IMR-90 (cell line): ENCODE results near the gene YPEL2. TPM values are rescaled to one million over a fixed set of nuclear protein-coding genes. Genes with fewer than 3 reads are reported as not detected.
A peak's percentile ranks its signal among the peaks of the same experiment; 100 is the strongest.

Experiments
- ATAC-seq: fragments of 200-7000 bp; cut with Tn5 transposase; 2 replicates; pipeline ENCODE4 v1.9.1; 2020; ENCODE audit warnings: low read depth, mild to moderate bottlenecking, moderate library complexity
- BruUV-seq: library from RNA; stranded (reverse); fragments of 400-500 nt; replicated peaks from 2 replicates; lab custom pipeline; 2021; lab: Mats Ljungman, UMichigan
- CTCF ChIA-PET: fragments of 300-600 bp; formaldehyde crosslinking; extraction: SDS; loops from one replicate; lab custom pipeline; 2021; ENCODE audit warnings: antibody characterized with exemption; lab: Yijun Ruan, JAX
- POLR2A ChIA-PET: fragments of 300-600 bp; sonication (Branson Sonifier 250); formaldehyde crosslinking; loops from one replicate; lab custom pipeline; 2022; ENCODE audit warnings: antibody characterized with exemption; ENCODE audit not compliant: unreplicated experiment; lab: Charles Lee
- DNase-seq: peaks from one replicate; pipeline ENCODE4 v3.0.0; 2013
- H2AFZ ChIP-seq: replicated peaks from 2 replicates; pipeline ENCODE3; 2013; ENCODE audit warnings: low read length, mild to moderate bottlenecking; ENCODE audit not compliant: poor library complexity
- H2AK5ac ChIP-seq: 2 replicates; pipeline ENCODE4 v1.6.1; 2013; ENCODE audit warnings: low read depth, low read length, inconsistent platforms
- H2AK9ac ChIP-seq: replicated peaks from 2 replicates; pipeline ENCODE3; 2013; ENCODE audit warnings: mild to moderate bottlenecking, low read depth, low read length, moderate library complexity; ENCODE audit not compliant: poor library complexity
- H2BK120ac ChIP-seq: 2 replicates; pipeline ENCODE4 v1.6.1; 2013; ENCODE audit warnings: low read depth, low read length, inconsistent platforms
- H2BK15ac ChIP-seq: 3 replicates; pipeline ENCODE4 v1.6.1; 2013; ENCODE audit warnings: low read depth, low read length, inconsistent platforms
- H2BK20ac ChIP-seq: 2 replicates; pipeline ENCODE4 v1.6.1; 2013; ENCODE audit warnings: low read depth, mild to moderate bottlenecking, inconsistent platforms, low read length, moderate library complexity
- H2BK5ac ChIP-seq: 2 replicates; pipeline ENCODE4 v1.6.1; 2013; ENCODE audit warnings: mild to moderate bottlenecking, low read depth, low read length, inconsistent platforms; ENCODE audit not compliant: poor library complexity, severe bottlenecking
- H3K14ac ChIP-seq: replicated peaks from 2 replicates; pipeline ENCODE4 v1.6.1; 2013; ENCODE audit warnings: low read depth, low read length, inconsistent platforms
- H3K18ac ChIP-seq: 2 replicates; pipeline ENCODE4 v1.6.1; 2013; ENCODE audit warnings: low read depth, low read length, control low read depth
- H3K23ac ChIP-seq: 2 replicates; pipeline ENCODE4 v1.6.1; 2013; ENCODE audit warnings: low read depth, low read length, inconsistent platforms
- H3K27ac ChIP-seq: 2 replicates; pipeline ENCODE4 v1.5.1; 2013; ENCODE audit warnings: mild to moderate bottlenecking, control low read depth, low read length; ENCODE audit not compliant: insufficient read depth
- H3K27me3 ChIP-seq: 2 replicates; pipeline ENCODE4 v1.6.1; 2013; ENCODE audit warnings: low read length; ENCODE audit not compliant: control insufficient read depth, insufficient read depth
- H3K36me3 ChIP-seq: 2 replicates; pipeline ENCODE4 v1.6.1; 2013; ENCODE audit warnings: low read length, mixed read lengths; ENCODE audit not compliant: control insufficient read depth, insufficient read depth
- H3K4ac ChIP-seq: 2 replicates; pipeline ENCODE4 v1.6.1; 2013; ENCODE audit warnings: low read depth, low read length, inconsistent platforms
- H3K4me1 ChIP-seq: 2 replicates; pipeline ENCODE4 v1.6.1; 2013; ENCODE audit warnings: low read length, mixed read lengths; ENCODE audit not compliant: control insufficient read depth, insufficient read depth
- H3K4me2 ChIP-seq: 2 replicates; pipeline ENCODE4 v1.6.1; 2013; ENCODE audit warnings: low read depth, mild to moderate bottlenecking, control low read depth, low read length, moderate library complexity
- H3K4me3 ChIP-seq: 2 replicates; pipeline ENCODE4 v1.5.1; 2013; ENCODE audit warnings: low read depth, mild to moderate bottlenecking, control low read depth, low read length, moderate library complexity; ENCODE audit not compliant: insufficient read depth
- H3K56ac ChIP-seq: 2 replicates; pipeline ENCODE4 v1.6.1; 2013; ENCODE audit warnings: low read length, inconsistent platforms; ENCODE audit not compliant: insufficient read depth; ENCODE audit errors: extremely low read depth
- H3K79me1 ChIP-seq, 2 experiments: 2 replicates each; pipeline ENCODE4 v1.6.1; 2013; ENCODE audit warnings: low read length in 2 of 2, inconsistent platforms in 1 of 2, low read depth in 1 of 2
- H3K9ac ChIP-seq: 2 replicates; pipeline ENCODE4 v1.6.1; 2013; ENCODE audit warnings: low read depth, low read length, control low read depth
- H3K9me1 ChIP-seq: 2 replicates; pipeline ENCODE4 v1.6.1; 2013; ENCODE audit warnings: low read length, inconsistent platforms; ENCODE audit not compliant: insufficient read depth
- H3K9me3 ChIP-seq: 2 replicates; pipeline ENCODE4 v1.6.1; 2013; ENCODE audit warnings: low read length; ENCODE audit not compliant: control insufficient read depth, insufficient read depth
- H4K20me1 ChIP-seq: 2 replicates; pipeline ENCODE4 v1.6.1; 2013; ENCODE audit warnings: low read length, inconsistent platforms; ENCODE audit not compliant: insufficient read depth
- H4K5ac ChIP-seq: 2 replicates; pipeline ENCODE4 v1.6.1; 2013; ENCODE audit warnings: mild to moderate bottlenecking, low read depth, low read length, control low read depth
- H4K8ac ChIP-seq, 2 experiments: 2 replicates each; pipeline ENCODE4 v1.6.1; 2013; ENCODE audit warnings: low read depth in 2 of 2, low read length in 2 of 2, control low read depth in 1 of 2, inconsistent platforms in 1 of 2
- H4K91ac ChIP-seq: 2 replicates; pipeline ENCODE4 v1.6.1; 2013; ENCODE audit warnings: low read depth, low read length, inconsistent platforms; ENCODE audit not compliant: insufficient read depth
- BHLHE40 ChIP-seq: fragments of 150-350 bp; IDR thresholded peaks from 2 replicates; pipeline ENCODE4 v1.6.1; 2016; ENCODE audit warnings: mild to moderate bottlenecking, low read depth, low read length
- CEBPB ChIP-seq: IDR thresholded peaks from 2 replicates; pipeline ENCODE4 v1.6.1; 2012; ENCODE audit warnings: low read depth, low read length, improper control_type of control experiment
- CHD1 ChIP-seq: IDR thresholded peaks from 2 replicates; pipeline ENCODE4 v1.6.1; 2012; ENCODE audit warnings: low read depth, low read length, improper control_type of control experiment
- CTCF ChIP-seq: conservative IDR thresholded peaks from 2 replicates; pipeline ENCODE4 v1.5.1; 2012; ENCODE audit warnings: mild to moderate bottlenecking, low read depth, low read length, improper control_type of control experiment
- ELK1 ChIP-seq: fragments of 150-350 bp; IDR thresholded peaks from 2 replicates; pipeline ENCODE4 v1.6.1; 2016; ENCODE audit warnings: low read depth, mild to moderate bottlenecking, low read length, moderate library complexity, borderline replicate concordance
- FOS ChIP-seq: fragments of 150-350 bp; IDR thresholded peaks from 2 replicates; pipeline ENCODE4 v1.6.1; 2016; ENCODE audit warnings: low read depth, low read length
- MAFK ChIP-seq: IDR thresholded peaks from 2 replicates; pipeline ENCODE4 v1.6.1; 2012; ENCODE audit warnings: low read depth, low read length, improper control_type of control experiment
- MAZ ChIP-seq: IDR thresholded peaks from 2 replicates; pipeline ENCODE4 v1.6.1; 2012; ENCODE audit warnings: low read depth, mild to moderate bottlenecking, low read length, improper control_type of control experiment, moderate library complexity, borderline replicate concordance
- MXI1 ChIP-seq: IDR thresholded peaks from 2 replicates; pipeline ENCODE4 v1.6.1; 2012; ENCODE audit warnings: low read depth, mild to moderate bottlenecking, low read length, moderate library complexity, borderline replicate concordance
- NFE2L2 ChIP-seq: fragments of 150-350 bp; IDR thresholded peaks from 2 replicates; pipeline ENCODE4 v1.6.1; 2016; ENCODE audit warnings: low read depth, mild to moderate bottlenecking, low read length
- POLR2A ChIP-seq: IDR thresholded peaks from 2 replicates; pipeline ENCODE4 v1.6.1; 2012; ENCODE audit warnings: mild to moderate bottlenecking, low read depth, low read length
- RAD21 ChIP-seq: IDR thresholded peaks from 2 replicates; pipeline ENCODE4 v1.6.1; 2012; ENCODE audit warnings: low read length, improper control_type of control experiment
- RCOR1 ChIP-seq: IDR thresholded peaks from 2 replicates; pipeline ENCODE4 v1.6.1; 2012; ENCODE audit warnings: mild to moderate bottlenecking, low read length, improper control_type of control experiment; ENCODE audit not compliant: insufficient replicate concordance
- RFX5 ChIP-seq: IDR thresholded peaks from 2 replicates; pipeline ENCODE4 v1.8.0; 2012; ENCODE audit warnings: low read depth, mild to moderate bottlenecking, low read length, moderate library complexity
- SMC3 ChIP-seq: fragments of 150-350 bp; IDR thresholded peaks from 2 replicates; pipeline ENCODE4 v1.6.1; 2016; ENCODE audit warnings: low read depth, mild to moderate bottlenecking, antibody characterized with exemption, low read length, moderate library complexity
- USF2 ChIP-seq: fragments of 150-350 bp; IDR thresholded peaks from 2 replicates; pipeline ENCODE4 v1.6.1; 2017; ENCODE audit warnings: mild to moderate bottlenecking, antibody characterized with exemption, low read length, low read depth
- whole genome bisulfite sequencing, 2 experiments: methylation state at CpG; one replicate each; pipeline versions ENCODE4 v1.1.5 to v1.1.7; 2013; ENCODE audit warnings: missing lambda C conversion rate in 2 of 2; ENCODE audit not compliant: insufficient read length in 1 of 2; ENCODE audit errors: extremely low coverage in 2 of 2; 5-methylcytosine and 5-hydroxymethylcytosine counted together
- dilution Hi-C: fragments of 300-500 bp; cut with HindIII; formaldehyde crosslinking; loops from one replicate; pipeline ENCODE4 v1.14.3; 2018; ENCODE audit warnings: low sequenced_read_pairs; ENCODE audit not compliant: unreplicated experiment
- in situ Hi-C: fragments of 300-500 bp; cut with MboI; formaldehyde crosslinking; loops from 3 replicates; pipeline ENCODE4 v1.14.3; 2019; ENCODE audit warnings: low sequenced_read_pairs, inconsistent platforms, mixed read lengths
- intact Hi-C: fragments of 100-400 bp; cut with micrococcal nuclease; formaldehyde crosslinking; loops from 2 replicates; pipeline ENCODE4 v1.10.0; 2022
- polyA plus RNA-seq, 3 experiments: library from polyadenylated mRNA; depleted of rRNA; stranded (reverse); fragments of >200 nt; gene quantifications; 2 replicates each; pipeline ENCODE4 v1.2.3, GENCODE V29; 2012; ENCODE audit warnings: low replicate concordance in 1 of 3
- total RNA-seq: library from RNA; depleted of rRNA; stranded (reverse); fragments of >200 nt; gene quantifications from 2 replicates; pipeline ENCODE4 v1.2.3, GENCODE V29; 2012

The YPEL2 gene
- total and polyA plus RNA-seq, 2 of the 4 experiments (the other 2 are of a cell fraction): 2.3 to 3.4 TPM

- no peak for ATAC-seq
- no peak overlapping the region for H3K27ac ChIP-seq
- no peaks in the 10 kb centered on the region for H3K36me3 ChIP-seq
- dilution Hi-C loops: no loop called here
- H3K4me3 ChIP-seq: no peak overlapping the region
- H3K79me1 ChIP-seq: no peaks in the 10 kb centered on the region
- BruUV-seq: no TSS peak
- H4K20me1 ChIP-seq: no peaks in the 10 kb centered on the region
- intact Hi-C loops: loop anchor here (5.0 kb wide), 1 partner anchor 52 kb away; no protein-coding TSS in a partner anchor
- no peak overlapping the region for H3K56ac ChIP-seq
- ChIA-PET CTCF (no interaction called here), POLR2A (no interaction called here)
- peaks cover 5% of the 10 kb centered on the region; the same call in 1 of the 2 replicates for H3K27me3 ChIP-seq
- H3K9me1 ChIP-seq: peaks cover 4% of the 10 kb centered on the region; the same call in 1 of the 2 replicates
- H4K5ac ChIP-seq: no peak overlapping the region
- no CpG with 5 or more reads among the region's 4 CpGs for WGBS, 2 experiments
- no peak for DNase-seq
- H3K23ac ChIP-seq: no peak overlapping the region
- no peak overlapping the region for H3K9ac ChIP-seq
- H2AK5ac ChIP-seq: no peak overlapping the region
- no peak overlapping the region for H2BK5ac ChIP-seq
- no peak overlapping the region for H2BK15ac ChIP-seq
- in situ Hi-C loops: no loop called here
- no peak overlapping the region for H3K18ac ChIP-seq
- TF ChIP-seq RAD21 (no peak), MAZ (no peak), SMC3 (no peak), FOS (no peak), CHD1 (no peak), NFE2L2 (no peak), RFX5 (no peak), ELK1 (no peak), USF2 (no peak), POLR2A (no peak), MAFK (no peak), CEBPB (no peak), MXI1 (no peak), CTCF (no peak), RCOR1 (no peak), BHLHE40 (no peak)
- H2AFZ ChIP-seq: no peak overlapping the region
- H4K91ac ChIP-seq: no peak overlapping the region
- H3K4ac ChIP-seq: no peak overlapping the region
- no peak overlapping the region for H3K14ac ChIP-seq
- H2BK20ac ChIP-seq: peak overlapping the region; percentile 62; the same call in 1 of the 2 replicates
- peaks cover 8% of the 10 kb centered on the region for H3K4me1 ChIP-seq
- no peak overlapping the region for H3K4me2 ChIP-seq
- H3K9me3 ChIP-seq: peaks cover 2% of the 10 kb centered on the region; the same call in 1 of the 2 replicates
- no peak overlapping the region for H2AK9ac ChIP-seq
- no peak overlapping the region for H2BK120ac ChIP-seq
- no peak overlapping the region for H4K8ac ChIP-seq
These were observed 92.9 kb downstream of the YPEL2 start for GRCh38 chr17:59424331-59424730.
